Measurements from ENCODE around the gene ZNF223.

ZNF223 gene

DNA sequence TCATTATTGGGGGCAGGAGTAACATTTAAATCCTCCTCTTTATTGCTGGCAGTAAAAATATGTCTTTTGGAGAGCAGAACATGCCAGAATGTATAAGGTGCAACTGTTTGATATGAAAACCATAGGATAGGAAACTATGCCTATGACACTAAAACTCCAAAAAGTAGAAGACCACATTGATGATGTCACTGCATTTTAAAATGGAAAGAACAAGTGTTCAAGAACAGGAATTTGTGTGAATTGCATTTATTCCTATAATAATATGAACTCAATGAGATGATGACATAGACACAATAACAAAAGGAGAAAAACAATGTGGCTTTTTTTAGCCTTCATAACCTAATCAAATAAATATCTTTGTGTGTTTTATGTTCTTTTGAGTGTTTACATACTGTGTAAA, 57.6 kb downstream of the ZNF223 start:
- H2BK120ac ChIP-seq (ENCODE audit: low read depth, low read length) = no peak overlapping the region
- H2BK15ac ChIP-seq (replicated peaks; ENCODE audit: low read depth) = no peak overlapping the region
- no peak overlapping the region for H3K9ac ChIP-seq (ENCODE audit: low read length)
- no peaks in the 10 kb centered on the region for H3K79me1 ChIP-seq (ENCODE audit: low read length)
- no peak overlapping the region for H2AK5ac ChIP-seq (ENCODE audit: low read length)
- H3K23ac ChIP-seq (ENCODE audit: low read length) = no peak overlapping the region
- no peak overlapping the region for H2BK5ac ChIP-seq (ENCODE audit: low read length)
- H3K4me2 ChIP-seq (ENCODE audit: low read length) = no peak overlapping the region
- H3K4me1 ChIP-seq (ENCODE audit: control insufficient read depth, low read depth, low read length) = no peaks in the 10 kb centered on the region
- H3K27me3 ChIP-seq (ENCODE audit: insufficient read depth, low read length, poor library complexity) = no peaks in the 10 kb centered on the region
- H3K18ac ChIP-seq (ENCODE audit: low read length) = no peak overlapping the region
- peaks cover 5% of the 10 kb centered on the region for H3K36me3 ChIP-seq (ENCODE audit: control insufficient read depth, insufficient read depth, low read length)
- H3K27ac ChIP-seq (ENCODE audit: low read depth, low read length) = no peak overlapping the region
- H3K56ac ChIP-seq (ENCODE audit: low read length) = no peak overlapping the region
- no peak overlapping the region for H3K4me3 ChIP-seq (ENCODE audit: low read length)
- H4K8ac ChIP-seq (ENCODE audit: low read depth, low read length) = no peak overlapping the region
- DNase-seq = no peak
- H3K79me2 ChIP-seq (ENCODE audit: control insufficient read depth, insufficient read depth, low read length) = peaks cover 1% of the 10 kb centered on the region
- no peak overlapping the region for H4K5ac ChIP-seq (ENCODE audit: low read length)
- H3K4ac ChIP-seq (ENCODE audit: low read depth, low read length) = no peak overlapping the region

DNA sequence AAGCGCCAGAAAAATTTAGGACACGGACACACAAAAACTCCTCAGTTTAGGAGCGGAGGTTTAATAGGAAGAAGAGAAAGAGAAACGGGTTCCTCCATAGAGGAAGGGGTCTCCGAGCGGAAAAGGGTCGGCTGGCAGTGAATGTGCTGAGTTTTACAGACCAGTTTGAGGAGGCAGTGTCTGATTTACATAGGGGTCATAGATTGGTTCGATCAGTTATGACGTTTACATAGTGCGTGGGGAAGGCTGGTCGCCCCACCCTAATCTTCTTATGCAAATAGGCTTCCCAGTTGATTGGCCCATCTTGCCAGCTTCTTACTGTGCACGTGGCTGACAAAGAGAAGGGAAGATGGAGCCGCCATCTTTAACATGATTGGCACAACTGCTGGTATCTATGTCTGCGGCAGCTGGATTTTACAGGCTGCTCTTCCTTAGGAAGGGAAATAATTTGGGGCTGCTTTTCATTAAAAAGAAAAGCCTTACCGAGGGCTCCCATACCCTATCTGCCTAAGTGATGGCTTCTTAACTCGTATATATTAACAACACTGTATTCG, 60.2 kb downstream of the ZNF223 start:
- no peak overlapping the region for H2BK5ac ChIP-seq (ENCODE audit: low read length)
- H4K8ac ChIP-seq (ENCODE audit: low read depth, low read length) = peak overlapping the region; percentile 13
- H3K4me1 ChIP-seq (ENCODE audit: control insufficient read depth, low read depth, low read length) = no peaks in the 10 kb centered on the region
- no peak overlapping the region for H3K27ac ChIP-seq (ENCODE audit: low read depth, low read length)
- peak overlapping the region; percentile 39 for H3K4me2 ChIP-seq (ENCODE audit: low read length)
- no peak overlapping the region for H4K5ac ChIP-seq (ENCODE audit: low read length)
- H3K9ac ChIP-seq (ENCODE audit: low read length) = peak overlapping the region; percentile 53
- no CpG with 5 or more reads among the region's 17 CpGs for WGBS (ENCODE audit: extremely low coverage, insufficient coverage, low lambda C conversion rate)
- H3K56ac ChIP-seq (ENCODE audit: low read length) = peak overlapping the region; percentile 75
- no peaks in the 10 kb centered on the region for H3K36me3 ChIP-seq (ENCODE audit: control insufficient read depth, insufficient read depth, low read length)
- H3K23ac ChIP-seq (ENCODE audit: low read length) = no peak overlapping the region
- no peak overlapping the region for H3K4ac ChIP-seq (ENCODE audit: low read depth, low read length)
- H3K79me1 ChIP-seq (ENCODE audit: low read length) = no peaks in the 10 kb centered on the region
- DNase-seq = peak; percentile 98
- no peaks in the 10 kb centered on the region for H3K27me3 ChIP-seq (ENCODE audit: insufficient read depth, low read length, poor library complexity)
- peak overlapping the region; percentile 47 for H3K4me3 ChIP-seq (ENCODE audit: low read length)
- H3K18ac ChIP-seq (ENCODE audit: low read length) = no peak overlapping the region
- H2BK120ac ChIP-seq (ENCODE audit: low read depth, low read length) = no peak overlapping the region
- H2AK5ac ChIP-seq (ENCODE audit: low read length) = no peak overlapping the region
- peaks cover 1% of the 10 kb centered on the region for H3K79me2 ChIP-seq (ENCODE audit: control insufficient read depth, insufficient read depth, low read length)
- no peak overlapping the region for H2BK15ac ChIP-seq (replicated peaks; ENCODE audit: low read depth)

- Histone ChIP-seq H3K4me2 (ENCODE audit: low read length) (peak overlapping the region; percentile 42), H2AK5ac (ENCODE audit: low read length) (no peak overlapping the region), H4K5ac (ENCODE audit: low read length) (no peak overlapping the region), H3K79me1 (ENCODE audit: low read length) (no peaks in the 10 kb centered on the region), H3K23ac (ENCODE audit: low read length) (no peak overlapping the region), H2BK120ac (ENCODE audit: low read depth, low read length) (no peak overlapping the region), H3K18ac (ENCODE audit: low read length) (no peak overlapping the region), H3K4ac (ENCODE audit: low read depth, low read length) (no peak overlapping the region), H3K9ac (ENCODE audit: low read length) (peak overlapping the region; percentile 76), H3K27ac (ENCODE audit: low read depth, low read length) (no peak overlapping the region), H3K27me3 (ENCODE audit: insufficient read depth, low read length, poor library complexity) (no peaks in the 10 kb centered on the region), H3K4me1 (ENCODE audit: control insufficient read depth, low read depth, low read length) (no peaks in the 10 kb centered on the region), H3K79me2 (ENCODE audit: control insufficient read depth, insufficient read depth, low read length) (peaks cover 1% of the 10 kb centered on the region), H3K36me3 (ENCODE audit: control insufficient read depth, insufficient read depth, low read length) (no peaks in the 10 kb centered on the region), H3K4me3 (ENCODE audit: low read length) (peak overlapping the region; percentile 57), H2BK5ac (ENCODE audit: low read length) (no peak overlapping the region), H2BK15ac (replicated peaks; ENCODE audit: low read depth) (no peak overlapping the region), H4K8ac (ENCODE audit: low read depth, low read length) (no peak overlapping the region), H3K56ac (ENCODE audit: low read length) (peak overlapping the region; percentile 79)
- no peak for DNase-seq
- no CpG with 5 or more reads among the region's 11 CpGs for WGBS (ENCODE audit: extremely low coverage, insufficient coverage, low lambda C conversion rate)
Measured at GRCh38 chr19:44112802-44113137, 60.9 kb downstream of the ZNF223 start.

DNA sequence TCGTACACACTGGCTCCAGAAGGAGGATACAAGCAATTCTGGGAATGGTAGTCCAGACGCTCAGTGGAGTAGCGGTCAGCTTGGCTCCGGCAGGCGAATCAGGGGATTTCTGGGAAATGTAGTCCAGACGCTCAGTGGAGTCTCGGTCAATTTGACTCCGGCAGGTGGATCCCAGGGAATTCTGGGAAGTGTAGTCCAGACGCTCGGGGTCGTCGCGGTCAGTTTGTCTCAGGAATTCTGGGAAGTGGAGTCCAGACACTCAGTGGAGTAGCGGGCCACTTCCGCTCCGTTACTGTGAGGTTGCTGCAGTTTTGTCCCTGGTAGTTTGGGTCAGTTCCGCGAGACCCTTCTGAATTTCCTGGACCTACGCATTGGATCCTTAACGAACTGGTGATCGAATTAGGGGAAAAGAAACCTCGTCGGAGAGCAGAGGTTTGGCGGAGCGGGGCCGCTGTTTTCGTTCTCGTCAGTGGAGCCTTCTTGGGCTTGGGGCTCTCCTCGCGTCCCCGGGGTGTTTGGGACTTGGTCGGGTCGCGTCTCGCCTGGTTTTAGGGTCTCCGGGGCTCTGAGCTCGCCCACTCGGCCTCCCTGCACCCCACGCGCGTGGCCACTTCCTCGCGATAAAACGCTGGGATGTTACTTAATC, 61.4 kb downstream of the ZNF223 start, which contains the start of gene ZNF225:
TSS of gene ZNF225 (plus strand) at position 262 of the 646 bp plus-strand sequence. CDS start 2,429 bp downstream, outside the sequence.
- Histone ChIP-seq H3K27me3 (ENCODE audit: insufficient read depth, low read length, poor library complexity) (no peaks in the 10 kb centered on the region), H3K18ac (ENCODE audit: low read length) (no peak within 1 kb of the TSS), H3K36me3 (ENCODE audit: control insufficient read depth, insufficient read depth, low read length) (no peaks in the 10 kb centered on the region), H3K79me2 (ENCODE audit: control insufficient read depth, insufficient read depth, low read length) (peaks cover 1% of the 10 kb centered on the region), H4K8ac (ENCODE audit: low read depth, low read length) (peak within 1 kb of the TSS; percentile 30), H2AK5ac (ENCODE audit: low read length) (no peak within 1 kb of the TSS), H3K27ac (ENCODE audit: low read depth, low read length) (no peak within 1 kb of the TSS), H3K9ac (ENCODE audit: low read length) (peak within 1 kb of the TSS; percentile 87), H2BK5ac (ENCODE audit: low read length) (no peak within 1 kb of the TSS), H2BK15ac (replicated peaks; ENCODE audit: low read depth) (no peak within 1 kb of the TSS), H4K5ac (ENCODE audit: low read length) (no peak within 1 kb of the TSS), H3K4me1 (ENCODE audit: control insufficient read depth, low read depth, low read length) (no peaks in the 10 kb centered on the region), H3K23ac (ENCODE audit: low read length) (no peak within 1 kb of the TSS), H3K4me3 (ENCODE audit: low read length) (peak within 1 kb of the TSS; percentile 83), H3K56ac (ENCODE audit: low read length) (peak within 1 kb of the TSS; percentile 84), H3K79me1 (ENCODE audit: low read length) (no peaks in the 10 kb centered on the region), H3K4me2 (ENCODE audit: low read length) (peak within 1 kb of the TSS; percentile 66), H2BK120ac (ENCODE audit: low read depth, low read length) (no peak within 1 kb of the TSS), H3K4ac (ENCODE audit: low read depth, low read length) (no peak within 1 kb of the TSS)
- WGBS (ENCODE audit: extremely low coverage, insufficient coverage, low lambda C conversion rate) = no CpG with 5 or more reads among the region's 44 CpGs
- peak; percentile 100 for DNase-seq

DNA sequence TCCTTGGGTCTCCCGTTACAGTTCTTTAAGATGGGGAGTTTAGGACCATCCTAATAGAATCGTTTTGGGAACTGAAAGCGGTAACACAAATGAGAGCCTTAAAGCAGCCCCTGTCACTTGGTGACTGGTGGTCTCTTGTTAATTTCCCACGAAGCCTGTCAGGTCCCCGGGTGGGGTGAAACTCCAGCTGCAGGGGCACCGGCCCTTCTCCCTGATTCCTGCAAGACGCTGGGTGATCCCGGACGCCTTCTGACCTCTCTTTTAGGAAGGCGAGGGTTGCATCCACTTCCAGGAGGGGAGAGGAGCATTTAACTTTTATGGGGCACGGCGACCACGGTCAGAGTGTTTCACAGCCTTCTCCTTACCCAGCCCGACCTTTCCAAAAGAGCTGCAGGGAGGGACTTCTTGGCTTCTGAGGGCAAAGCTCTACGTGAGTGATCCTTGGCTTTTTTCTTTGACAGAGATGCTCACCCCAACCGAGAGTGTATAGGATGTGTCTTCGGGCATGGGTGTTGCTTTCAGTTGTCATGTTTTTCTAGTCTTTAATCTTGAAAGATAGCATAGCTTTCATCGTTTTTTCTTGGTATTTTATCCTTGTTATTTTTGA, 62.1 kb downstream of the ZNF223 start:
- Histone ChIP-seq H3K4me2 (ENCODE audit: low read length) (peak overlapping the region; percentile 66), H3K27me3 (ENCODE audit: insufficient read depth, low read length, poor library complexity) (no peaks in the 10 kb centered on the region), H4K5ac (ENCODE audit: low read length) (no peak overlapping the region), H2BK120ac (ENCODE audit: low read depth, low read length) (no peak overlapping the region), H3K4me1 (ENCODE audit: control insufficient read depth, low read depth, low read length) (no peaks in the 10 kb centered on the region), H3K79me2 (ENCODE audit: control insufficient read depth, insufficient read depth, low read length) (peaks cover 1% of the 10 kb centered on the region), H3K79me1 (ENCODE audit: low read length) (no peaks in the 10 kb centered on the region), H3K9ac (ENCODE audit: low read length) (peak overlapping the region; percentile 87), H3K27ac (ENCODE audit: low read depth, low read length) (no peak overlapping the region), H2BK15ac (replicated peaks; ENCODE audit: low read depth) (no peak overlapping the region), H2BK5ac (ENCODE audit: low read length) (no peak overlapping the region), H3K56ac (ENCODE audit: low read length) (peak overlapping the region; percentile 84), H3K18ac (ENCODE audit: low read length) (no peak overlapping the region), H4K8ac (ENCODE audit: low read depth, low read length) (no peak overlapping the region), H3K4ac (ENCODE audit: low read depth, low read length) (no peak overlapping the region), H3K36me3 (ENCODE audit: control insufficient read depth, insufficient read depth, low read length) (no peaks in the 10 kb centered on the region), H3K23ac (ENCODE audit: low read length) (no peak overlapping the region), H2AK5ac (ENCODE audit: low read length) (no peak overlapping the region), H3K4me3 (ENCODE audit: low read length) (peak overlapping the region; percentile 83)
- no CpG with 5 or more reads among the region's 18 CpGs for WGBS (ENCODE audit: extremely low coverage, insufficient coverage, low lambda C conversion rate)
- DNase-seq = peak; percentile 15
